OCI-LY7 (cell line): ENCODE results near the gene STUM. TPM values are rescaled to one million over a fixed set of nuclear protein-coding genes. Genes with fewer than 3 reads are reported as not detected.

Source experiments
- BruUV-seq: library from RNA; stranded (reverse); fragments of 400-500 nt; replicated peaks from 2 replicates; lab custom pipeline; 2021; lab: Mats Ljungman, UMichigan
- CTCF ChIA-PET: fragments of 300-600 bp; sonication (Branson Sonifier 250); formaldehyde crosslinking; loops from one replicate; lab custom pipeline; 2022; ENCODE audit warnings: antibody characterized with exemption; ENCODE audit not compliant: unreplicated experiment; lab: Charles Lee
- POLR2A ChIA-PET: fragments of 300-600 bp; sonication (Branson Sonifier 250); formaldehyde crosslinking; loops from one replicate; lab custom pipeline; 2022; ENCODE audit warnings: antibody characterized with exemption; lab: Charles Lee
- DNase-seq: peaks from one replicate; pipeline ENCODE4 v3.0.0-alpha.2; 2015; ENCODE audit warnings: low spot score
- H2AFZ ChIP-seq: fragments of 200-600 bp; sonication (generic), shearing (Covaris generic); 2 replicates; pipeline ENCODE4 v1.6.1; 2014; ENCODE audit warnings: mild to moderate bottlenecking, antibody characterized with exemption, low read length, moderate library complexity
- H3K27ac ChIP-seq: fragments of 200-600 bp; sonication (generic); 2 replicates; pipeline ENCODE4 v1.5.1; 2014; ENCODE audit warnings: mixed run types, low read depth, mild to moderate bottlenecking, moderate library complexity, low read length, inconsistent platforms; ENCODE audit not compliant: poor library complexity, severe bottlenecking
- H3K36me3 ChIP-seq: fragments of 200-600 bp; sonication (generic); 2 replicates; pipeline ENCODE4 v1.6.1; 2014; ENCODE audit warnings: mild to moderate bottlenecking, antibody characterized with exemption, low read length, moderate library complexity, mixed read lengths; ENCODE audit not compliant: insufficient read depth
- H3K4me1 ChIP-seq: fragments of 200-600 bp; sonication (generic); 2 replicates; pipeline ENCODE4 v1.5.1; 2014; ENCODE audit warnings: mild to moderate bottlenecking, low read length; ENCODE audit not compliant: insufficient read depth, poor library complexity, severe bottlenecking
- H3K4me2 ChIP-seq: fragments of 200-600 bp; sonication (generic); 2 replicates; pipeline ENCODE4 v1.6.1; 2014; ENCODE audit warnings: mild to moderate bottlenecking, low read length
- H3K4me3 ChIP-seq: fragments of 200-600 bp; sonication (generic); 2 replicates; pipeline ENCODE4 v1.5.1; 2014; ENCODE audit warnings: mild to moderate bottlenecking, low read depth, low read length; ENCODE audit not compliant: poor library complexity, severe bottlenecking
- H3K79me2 ChIP-seq: fragments of 200-600 bp; sonication (generic); 2 replicates; pipeline ENCODE4 v1.6.1; 2016; ENCODE audit warnings: low read depth, mild to moderate bottlenecking, low read length, moderate library complexity, mixed read lengths; ENCODE audit not compliant: insufficient read depth
- H3K9me2 ChIP-seq: fragments of 200-600 bp; sonication (generic); 2 replicates; pipeline ENCODE4 v1.6.1; 2016; ENCODE audit warnings: mild to moderate bottlenecking, low read length, mixed read lengths; ENCODE audit not compliant: insufficient read depth
- H3K9me3 ChIP-seq: fragments of 200-600 bp; sonication (generic); 2 replicates; pipeline ENCODE4 v1.6.1; 2014; ENCODE audit warnings: mild to moderate bottlenecking, mixed run types, low read length, mixed read lengths
- H4K20me1 ChIP-seq: fragments of 200-600 bp; sonication (generic); 2 replicates; pipeline ENCODE4 v1.6.1; 2014; ENCODE audit warnings: mild to moderate bottlenecking, antibody characterized with exemption, low read length, moderate library complexity, mixed read lengths; ENCODE audit not compliant: insufficient read depth
- EZH2phosphoT487 ChIP-seq: fragments of 200-600 bp; sonication (generic); IDR thresholded peaks from 2 replicates; pipeline ENCODE4 v1.6.1; 2018; ENCODE audit warnings: low read depth, borderline replicate concordance, mild to moderate bottlenecking, mixed run types, antibody characterized with exemption, low read length, moderate library complexity, mixed read lengths
- intact Hi-C: fragments of 100-400 bp; cut with micrococcal nuclease; formaldehyde crosslinking; loops from one replicate; pipeline ENCODE4 v1.10.0; 2022; ENCODE audit not compliant: unreplicated experiment
- total RNA-seq, 2 experiments: library from RNA; depleted of rRNA in 1 of 2; stranded (reverse); fragments of >200 nt in 1 of 2; shearing (Covaris generic) in 1 of 2; gene quantifications; 2 replicates each; pipeline ENCODE4 v1.2.3, GENCODE V29; 2014 to 2022
- TF ChIP-seq, protein P1 (sequence below): fragments of 200-600 bp; sonication (generic); conservative IDR thresholded peaks from 2 replicates; pipeline ENCODE4 v1.5.1; 2014; ENCODE audit warnings: mild to moderate bottlenecking, antibody characterized with exemption, low read length, moderate library complexity, mixed read lengths

STUM gene
- total RNA-seq, 2 experiments from 2014 or later = not detected

DNA sequence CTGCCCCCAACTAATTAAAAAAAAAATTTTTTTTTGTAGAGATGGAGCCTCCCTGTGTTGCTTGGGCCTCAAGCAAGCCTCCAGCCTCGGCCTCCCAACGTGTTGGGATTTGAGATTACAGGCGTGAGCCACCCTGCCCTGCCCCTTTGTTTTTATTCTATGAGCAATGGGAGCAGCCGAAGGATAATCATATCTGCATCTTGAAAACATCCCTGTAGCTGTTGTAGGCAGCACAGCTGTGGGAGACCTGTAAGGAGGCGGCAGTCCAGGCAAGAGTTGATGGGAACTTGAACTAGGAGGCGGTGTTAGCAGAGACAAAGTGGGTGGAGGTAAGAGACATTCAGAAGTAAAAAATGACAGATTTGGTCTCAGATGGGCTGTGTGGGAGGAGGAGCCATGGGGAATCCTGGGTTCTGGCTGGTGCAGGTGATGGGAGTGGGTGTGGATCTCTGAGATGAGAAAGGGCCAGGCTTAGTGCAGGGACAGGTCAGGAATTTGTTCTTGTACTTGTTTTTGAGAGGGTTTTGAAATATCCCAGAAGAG, 31.3 kb downstream of the STUM start:
- Histone ChIP-seq H3K79me2 (no peaks in the 10 kb centered on the region), H3K36me3 (no peaks in the 10 kb centered on the region), H3K27ac (no peak overlapping the region), H2AFZ (no peak overlapping the region), H3K4me2 (no peak overlapping the region), H3K9me2 (no peaks in the 10 kb centered on the region), H3K4me3 (no peak overlapping the region), H4K20me1 (no peaks in the 10 kb centered on the region), H3K4me1 (no peaks in the 10 kb centered on the region), H3K9me3 (no peaks in the 10 kb centered on the region)
- intact Hi-C loops = no loop called here
- no peak for TF ChIP-seq EZH2phosphoT487
- TF ChIP-seq, protein P1, sequence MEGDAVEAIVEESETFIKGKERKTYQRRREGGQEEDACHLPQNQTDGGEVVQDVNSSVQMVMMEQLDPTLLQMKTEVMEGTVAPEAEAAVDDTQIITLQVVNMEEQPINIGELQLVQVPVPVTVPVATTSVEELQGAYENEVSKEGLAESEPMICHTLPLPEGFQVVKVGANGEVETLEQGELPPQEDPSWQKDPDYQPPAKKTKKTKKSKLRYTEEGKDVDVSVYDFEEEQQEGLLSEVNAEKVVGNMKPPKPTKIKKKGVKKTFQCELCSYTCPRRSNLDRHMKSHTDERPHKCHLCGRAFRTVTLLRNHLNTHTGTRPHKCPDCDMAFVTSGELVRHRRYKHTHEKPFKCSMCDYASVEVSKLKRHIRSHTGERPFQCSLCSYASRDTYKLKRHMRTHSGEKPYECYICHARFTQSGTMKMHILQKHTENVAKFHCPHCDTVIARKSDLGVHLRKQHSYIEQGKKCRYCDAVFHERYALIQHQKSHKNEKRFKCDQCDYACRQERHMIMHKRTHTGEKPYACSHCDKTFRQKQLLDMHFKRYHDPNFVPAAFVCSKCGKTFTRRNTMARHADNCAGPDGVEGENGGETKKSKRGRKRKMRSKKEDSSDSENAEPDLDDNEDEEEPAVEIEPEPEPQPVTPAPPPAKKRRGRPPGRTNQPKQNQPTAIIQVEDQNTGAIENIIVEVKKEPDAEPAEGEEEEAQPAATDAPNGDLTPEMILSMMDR = no peak
- no peak for DNase-seq
- ChIA-PET CTCF (no interaction called here), POLR2A (interaction anchor here (1.4 kb wide), 1 partner anchor 36 kb away, joined by 6 read pairs; no protein-coding TSS in a partner anchor)
- no TSS peak for BruUV-seq

DNA sequence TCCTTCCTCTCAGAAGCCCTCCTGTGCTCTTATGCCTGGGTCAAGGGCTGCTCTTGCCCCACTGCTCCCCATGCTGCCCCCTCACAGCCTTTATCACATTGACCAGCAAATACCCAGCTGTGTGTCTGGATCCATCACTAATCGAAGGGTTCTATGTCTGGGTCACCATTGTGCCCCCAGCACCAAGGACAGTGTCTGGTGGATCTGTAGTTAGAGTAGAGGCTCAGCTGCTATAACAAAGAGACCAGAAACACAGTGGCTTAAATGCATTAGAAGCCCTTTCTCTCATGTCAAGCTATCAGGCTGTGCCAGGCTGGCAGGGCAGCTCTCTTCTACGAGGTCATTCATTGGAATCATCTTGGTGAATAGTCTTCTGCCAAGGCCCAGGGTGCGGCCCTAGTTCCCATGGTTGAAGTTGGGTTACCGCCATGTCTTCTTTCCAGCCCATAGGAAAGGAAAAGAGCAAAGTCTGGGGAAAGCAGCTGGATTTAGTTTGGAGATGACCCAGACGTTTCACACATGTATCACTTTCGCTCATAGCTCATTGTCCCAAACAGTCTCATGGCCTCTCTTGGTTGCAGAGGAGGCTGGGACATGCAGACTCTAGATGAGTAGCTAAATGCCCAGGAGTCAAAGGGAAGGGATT, 32.2 kb downstream of the STUM start:
- no TSS peak for BruUV-seq
- ChIA-PET POLR2A (interaction anchor here (1.1 to 1.4 kb wide), 2 partner anchors 11 to 37 kb away, joined by 4 to 6 read pairs; no protein-coding TSS in a partner anchor), CTCF (interaction anchor here (0.5 kb wide), 1 partner anchor 211 kb away, joined by 3 read pairs; no protein-coding TSS in a partner anchor)
- TF ChIP-seq EZH2phosphoT487 = no peak
- TF ChIP-seq, protein P1 = no peak
- H2AFZ ChIP-seq = no peak overlapping the region
- H3K27ac ChIP-seq = no peak overlapping the region
- no peak overlapping the region for H3K4me2 ChIP-seq
- H3K79me2 ChIP-seq = no peaks in the 10 kb centered on the region
- no peaks in the 10 kb centered on the region for H3K4me1 ChIP-seq
- H4K20me1 ChIP-seq = no peaks in the 10 kb centered on the region
- H3K9me3 ChIP-seq = no peaks in the 10 kb centered on the region
- DNase-seq = no peak
- intact Hi-C loops = no loop called here
- no peaks in the 10 kb centered on the region for H3K9me2 ChIP-seq
- H3K36me3 ChIP-seq = no peaks in the 10 kb centered on the region
- H3K4me3 ChIP-seq = no peak overlapping the region

DNA sequence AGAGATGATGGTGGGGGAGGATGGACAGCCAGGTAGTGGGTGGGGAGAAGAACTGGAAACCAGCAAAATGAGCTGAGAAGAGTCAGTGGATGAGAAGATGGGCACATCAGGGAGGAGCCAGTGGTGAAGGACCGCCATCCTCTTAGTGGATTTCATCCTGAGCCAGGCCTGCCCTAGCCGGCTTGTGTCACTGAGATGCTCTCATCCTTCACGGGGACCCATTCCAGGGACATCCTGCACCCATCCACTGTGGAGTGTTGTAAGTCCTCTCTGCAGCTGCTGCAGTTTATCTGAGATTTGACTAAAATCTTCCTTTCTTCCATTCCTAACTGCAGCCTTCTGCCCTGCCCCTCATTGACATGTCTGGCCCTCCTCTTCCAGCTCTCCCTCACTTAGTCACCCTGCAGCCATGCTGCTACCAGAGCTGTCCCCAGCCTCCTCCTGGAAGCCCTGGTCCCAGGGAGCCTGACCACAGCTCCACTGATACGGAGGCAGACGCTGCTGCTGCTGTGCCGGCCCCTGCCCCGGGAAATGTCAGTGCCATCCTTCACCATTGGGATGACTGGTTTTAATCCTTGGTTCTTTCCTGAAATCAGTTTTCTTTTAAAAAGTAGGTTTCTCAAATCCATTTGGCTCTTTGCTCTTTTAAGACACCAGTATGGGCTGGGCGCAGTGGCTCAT, 33.2 kb downstream of the STUM start:
- ChIA-PET POLR2A (interaction anchor here (0.8 to 1.1 kb wide), 2 partner anchors 10 to 57 kb away, joined by 4 to 6 read pairs; no protein-coding TSS in a partner anchor), CTCF (no interaction called here)
- no peak overlapping the region for H3K4me3 ChIP-seq
- DNase-seq = no peak
- H3K9me3 ChIP-seq = no peaks in the 10 kb centered on the region
- no peak overlapping the region for H2AFZ ChIP-seq
- no peaks in the 10 kb centered on the region for H3K4me1 ChIP-seq
- TF ChIP-seq, protein P1 = no peak
- no peak for TF ChIP-seq EZH2phosphoT487
- no peaks in the 10 kb centered on the region for H3K9me2 ChIP-seq
- H3K4me2 ChIP-seq = no peak overlapping the region
- H3K79me2 ChIP-seq = no peaks in the 10 kb centered on the region
- H3K36me3 ChIP-seq = no peaks in the 10 kb centered on the region
- H3K27ac ChIP-seq = no peak overlapping the region
- BruUV-seq = no TSS peak
- intact Hi-C loops = no loop called here
- H4K20me1 ChIP-seq = no peaks in the 10 kb centered on the region
